Measurements from ENCODE around the gene COL5A1. TPM values are rescaled to one million over a fixed set of nuclear protein-coding genes. Genes with fewer than 3 reads are reported as not detected.

COL5A1 gene
- total RNA-seq, 1 experiment from 2014 or later = 9.5 TPM

- Mint-ChIP-seq H3K4me3 (no peak overlapping the region), H3K9me3 (no peaks in the 10 kb centered on the region), H3K4me1 (peaks cover 0 to 4% of the 10 kb centered on the region in 2 experiments; a peak in 1 of 4 replicates), H3K27ac (no peak overlapping the region), H3K27me3 (ENCODE audit: low read depth) (no peaks in the 10 kb centered on the region; the same call in 1 of the 2 replicates), H3K36me3 (ENCODE audit: insufficient read depth in 1 of 3, low read depth in 3 of 3) (no peaks in the 10 kb centered on the region; a peak in 1 of 7 replicates)
- H3K27ac ChIP-seq (ENCODE audit: insufficient read length, low read depth, low read length) = no peak overlapping the region
- no peak overlapping the region for H4K5ac ChIP-seq (ENCODE audit: insufficient read length, low read depth, low read length)
- H3K4me1 ChIP-seq (ENCODE audit: insufficient read depth, low read length) = no peaks in the 10 kb centered on the region
- H3K27me3 ChIP-seq (ENCODE audit: insufficient read depth, low read length) = no peaks in the 10 kb centered on the region
- no peak overlapping the region for H3K23ac ChIP-seq (ENCODE audit: insufficient read length, low read depth, low read length)
- H3K79me1 ChIP-seq (ENCODE audit: insufficient read depth, low read depth, low read length, poor library complexity, severe bottlenecking) = no peaks in the 10 kb centered on the region
- H3K56ac ChIP-seq (ENCODE audit: insufficient read length, low read depth, low read length) = no peak overlapping the region
- no peak overlapping the region for H2BK5ac ChIP-seq (ENCODE audit: insufficient read length, low read length)
- no peak overlapping the region for H4K91ac ChIP-seq (ENCODE audit: insufficient read length, low read depth, low read length)
- WGBS (ENCODE audit: extremely low coverage, insufficient read length, low lambda C conversion rate) = no CpG with 5 or more reads among the region's 19 CpGs
- no peak overlapping the region for H3K14ac ChIP-seq (ENCODE audit: insufficient read depth, low read length)
- no peak overlapping the region for H2BK20ac ChIP-seq (ENCODE audit: low read depth, low read length, poor library complexity, severe bottlenecking)
- no peak overlapping the region for H2BK15ac ChIP-seq (ENCODE audit: low read depth, low read length)
- DNase-seq = no peak
- no peak overlapping the region for H2BK120ac ChIP-seq (ENCODE audit: low read depth, low read length, poor library complexity, severe bottlenecking)
- no peak overlapping the region for H2AFZ ChIP-seq (ENCODE audit: low read length)
- no peak overlapping the region for H3T11ph ChIP-seq (ENCODE audit: low read length)
- no peak overlapping the region for H3K9ac ChIP-seq (ENCODE audit: extremely low read depth, insufficient read length, low read length)
- no peaks in the 10 kb centered on the region for H4K20me1 ChIP-seq (ENCODE audit: control insufficient read depth, insufficient read depth, insufficient read length)
- no peak overlapping the region for H3K4me2 ChIP-seq (ENCODE audit: insufficient read depth, insufficient read length, low read length)
- no peak overlapping the region for H3K4ac ChIP-seq (ENCODE audit: low read depth, low read length)
- H2BK12ac ChIP-seq (ENCODE audit: insufficient read length, low read depth, low read length) = no peak overlapping the region
- no peak overlapping the region for H3K18ac ChIP-seq (ENCODE audit: insufficient read length, low read depth, low read length)
- H3K9me3 ChIP-seq (ENCODE audit: control insufficient read depth, low read depth, low read length) = no peaks in the 10 kb centered on the region
- H3K79me2 ChIP-seq (ENCODE audit: insufficient read depth, low read length) = no peaks in the 10 kb centered on the region
- no peak overlapping the region for H4K8ac ChIP-seq (replicated peaks; ENCODE audit: insufficient read length, low read depth, low read length)
- no peaks in the 10 kb centered on the region for H3K23me2 ChIP-seq (ENCODE audit: insufficient read length, low read depth, low read length, poor library complexity, severe bottlenecking)
- no peak for TF ChIP-seq CTCF (conservative IDR thresholded peaks at IDR 0.05)
- H2AK5ac ChIP-seq (ENCODE audit: insufficient read length, low read length) = no peak overlapping the region
Measured at GRCh38 chr9:134836406-134836970, 194.9 kb downstream of the COL5A1 start.
